ENCODE measurements around the gene SYMPK.
A peak's percentile ranks its signal among the peaks of the same experiment; 100 is the strongest.

SYMPK gene

GRCh38 chr19:45782162-45782691 is 80.7 kb downstream of the SYMPK start, which contains the start of gene DMPK:
Gene DMPK, minus strand, starts transcription at chr19:45782490. Its CDS starts 138 bp downstream, at chr19:45782352.
- peak in 12 of 56 donors; percentile 10 to 42 (median 26) for DNase-seq

DNA sequence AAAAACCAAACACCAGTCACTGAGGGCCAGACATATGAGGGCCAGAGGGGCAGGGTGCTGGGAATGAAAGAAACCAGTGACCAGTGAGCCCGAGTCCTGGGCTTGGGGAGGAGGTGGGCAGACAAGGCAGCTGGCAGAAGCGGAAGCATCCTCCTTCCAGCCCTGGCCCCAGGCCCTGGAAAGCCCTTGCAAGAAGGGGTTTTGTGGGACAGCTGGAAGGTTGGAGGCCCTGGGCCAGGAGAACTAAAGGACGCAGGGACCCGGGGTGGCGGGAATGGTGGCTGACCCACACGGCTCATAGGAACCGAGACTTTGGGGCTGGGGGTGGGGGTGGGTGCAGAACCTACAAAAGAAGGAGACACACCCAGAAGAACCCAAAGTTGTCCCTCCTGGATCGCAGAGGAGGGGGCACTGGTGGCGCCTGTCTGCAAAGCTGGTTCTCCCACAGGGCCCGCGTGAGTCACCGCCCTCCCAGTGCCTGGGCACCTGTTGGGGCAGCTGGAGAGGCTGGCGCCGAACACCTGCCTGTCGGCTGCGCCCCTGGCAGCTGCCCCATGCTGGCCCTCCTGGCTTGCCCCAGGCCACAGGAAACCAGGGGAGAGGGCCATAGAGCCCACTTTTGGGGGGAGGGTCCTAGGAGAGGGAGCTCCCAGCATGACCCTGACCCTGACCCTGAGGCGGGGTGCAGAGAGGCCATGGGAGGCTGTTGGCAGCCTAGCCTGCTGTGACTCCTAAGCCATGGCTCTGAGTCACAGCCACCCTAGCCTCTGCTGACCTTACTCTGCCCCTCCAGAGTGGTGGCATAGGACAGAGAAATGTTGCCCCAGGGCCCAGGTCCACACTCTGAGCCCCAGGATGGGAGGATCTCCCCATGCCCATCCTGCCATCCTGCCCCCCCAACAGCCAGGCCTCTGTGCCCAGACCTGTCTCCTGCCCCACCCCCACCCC is 81.5 kb downstream of the SYMPK start:
- peak in 2 of 56 donors; percentile 6 to 10 for DNase-seq

DNA sequence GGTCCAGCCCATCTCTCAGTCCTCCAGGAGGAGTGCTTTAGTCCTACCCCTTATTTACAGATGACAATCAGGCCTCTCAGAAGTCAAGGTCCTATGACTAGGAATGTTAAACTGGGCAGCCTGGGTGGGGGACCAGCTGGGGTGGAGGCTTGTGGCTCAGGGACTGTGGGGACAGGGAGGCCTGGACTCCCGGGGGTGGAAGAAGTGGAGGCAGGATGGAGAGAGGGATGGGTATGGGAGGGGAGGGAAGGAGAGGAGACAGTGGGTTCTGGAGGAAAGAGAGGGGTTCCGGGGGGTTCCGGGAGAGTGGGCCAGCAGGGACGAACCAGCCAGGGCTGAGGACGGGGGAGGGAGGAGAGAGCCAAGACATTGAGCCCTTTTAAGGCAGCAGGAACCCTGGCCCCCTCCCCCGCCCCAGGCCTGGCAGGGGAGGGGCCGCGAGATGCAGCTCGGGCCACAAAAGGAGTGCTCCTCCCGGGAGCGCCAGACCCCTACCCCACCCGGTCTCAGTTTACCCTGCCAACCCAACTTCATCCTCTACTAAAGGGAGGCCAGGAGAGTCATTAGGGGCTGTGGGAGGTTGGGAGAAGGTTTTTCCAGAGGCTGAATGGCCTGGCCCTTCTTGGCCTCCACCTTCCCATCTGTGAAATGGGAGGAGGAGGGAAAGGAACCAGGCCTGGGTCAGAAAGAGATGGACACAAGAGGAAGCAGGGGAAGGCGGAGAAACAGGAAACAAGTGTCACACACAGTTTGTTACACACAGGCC is 82.3 kb downstream of the SYMPK start:
- no peak for DNase-seq

DNA sequence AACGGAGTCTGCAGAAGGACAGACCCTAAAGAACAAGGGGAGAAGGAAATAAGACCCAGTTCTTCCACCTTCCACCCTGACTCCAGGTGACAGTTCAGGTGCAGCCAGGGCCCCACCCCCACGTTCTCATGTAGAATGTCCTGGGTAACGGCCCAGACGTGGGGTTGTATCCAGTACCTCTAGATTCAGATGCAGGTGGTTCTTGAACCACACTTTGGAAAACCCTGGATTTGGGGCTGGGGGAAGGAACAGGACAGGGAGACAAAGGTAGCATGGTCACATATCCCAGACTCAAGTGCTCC is 82.8 kb downstream of the SYMPK start:
- no peak for DNase-seq

GRCh38 chr19:45779231-45780145 is 83.5 kb downstream of the SYMPK start:
- peak in 1 of 56 donors; percentile 49 for DNase-seq

DNA sequence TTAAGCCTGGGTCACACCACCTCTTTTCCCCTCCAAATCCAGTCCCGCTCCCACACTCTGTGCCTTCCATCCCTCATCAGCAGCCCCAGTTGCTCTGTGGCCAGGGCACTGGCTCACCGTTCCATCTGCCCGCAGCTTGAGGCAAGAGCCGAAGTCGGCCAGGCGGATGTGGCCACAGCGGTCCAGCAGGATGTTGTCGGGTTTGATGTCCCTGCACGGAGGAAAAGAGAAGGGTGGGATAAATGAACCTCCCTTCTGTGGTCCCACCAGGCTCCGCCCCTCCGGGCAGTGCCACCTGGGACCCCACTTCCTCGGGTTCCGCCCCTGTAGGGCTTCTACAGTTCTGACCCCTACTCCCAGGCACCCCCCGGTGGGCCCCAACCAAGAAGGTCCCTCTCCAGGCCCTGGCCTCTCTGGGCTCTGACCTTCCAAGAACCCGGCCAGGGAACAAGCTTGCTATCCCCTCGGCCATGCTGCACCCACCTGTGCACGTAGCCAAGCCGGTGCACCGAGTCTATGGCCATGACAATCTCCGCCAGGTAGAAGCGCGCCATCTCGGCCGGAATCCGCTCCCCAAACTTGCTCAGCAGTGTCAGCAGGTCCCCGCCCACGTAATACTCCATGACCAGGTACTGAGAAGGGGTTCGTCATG is 84.8 kb downstream of the SYMPK start:
- no peak for DNase-seq

- DNase-seq: no peak
Measured at GRCh38 chr19:45777395-45777961, 85.5 kb downstream of the SYMPK start.

GRCh38 chr19:45774765-45775164 is 88.2 kb downstream of the SYMPK start:
- DNase-seq: no peak

DNA sequence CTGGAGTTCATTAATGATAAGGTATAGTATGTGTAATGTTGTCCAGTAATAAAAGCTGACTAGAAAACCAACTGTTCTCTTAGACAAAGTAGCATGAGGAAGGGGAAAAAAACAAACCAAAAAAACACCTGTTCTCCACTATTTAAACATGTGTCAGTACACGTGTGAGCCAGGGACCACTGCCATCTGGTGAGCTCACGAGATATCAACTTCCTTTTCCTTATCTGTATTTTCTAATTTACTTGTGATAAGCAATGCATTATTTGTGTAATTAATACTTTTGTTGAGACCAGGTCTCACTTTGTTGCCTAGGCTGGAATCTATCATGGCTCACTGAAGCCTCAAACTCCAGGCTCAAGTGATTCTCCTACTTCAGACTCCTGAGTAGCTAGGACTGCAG is 89.6 kb downstream of the SYMPK start:
- DNase-seq: no peak

GRCh38 chr19:45772912-45773311 is 90.0 kb downstream of the SYMPK start:
- DNase-seq: no peak

GRCh38 chr19:45772130-45772840 is 90.7 kb downstream of the SYMPK start:
- DNase-seq: no peak

GRCh38 chr19:45771311-45771933 is 91.5 kb downstream of the SYMPK start:
- no peak for DNase-seq

GRCh38 chr19:45770192-45771101 is 92.5 kb downstream of the SYMPK start:
- DNase-seq: peak; percentile 63 to 95 (median 86)

GRCh38 chr19:45769821-45770191 is 93.1 kb downstream of the SYMPK start:
- DNase-seq: peak in 21 of 56 donors; percentile 48 to 83 (median 66)

DNA sequence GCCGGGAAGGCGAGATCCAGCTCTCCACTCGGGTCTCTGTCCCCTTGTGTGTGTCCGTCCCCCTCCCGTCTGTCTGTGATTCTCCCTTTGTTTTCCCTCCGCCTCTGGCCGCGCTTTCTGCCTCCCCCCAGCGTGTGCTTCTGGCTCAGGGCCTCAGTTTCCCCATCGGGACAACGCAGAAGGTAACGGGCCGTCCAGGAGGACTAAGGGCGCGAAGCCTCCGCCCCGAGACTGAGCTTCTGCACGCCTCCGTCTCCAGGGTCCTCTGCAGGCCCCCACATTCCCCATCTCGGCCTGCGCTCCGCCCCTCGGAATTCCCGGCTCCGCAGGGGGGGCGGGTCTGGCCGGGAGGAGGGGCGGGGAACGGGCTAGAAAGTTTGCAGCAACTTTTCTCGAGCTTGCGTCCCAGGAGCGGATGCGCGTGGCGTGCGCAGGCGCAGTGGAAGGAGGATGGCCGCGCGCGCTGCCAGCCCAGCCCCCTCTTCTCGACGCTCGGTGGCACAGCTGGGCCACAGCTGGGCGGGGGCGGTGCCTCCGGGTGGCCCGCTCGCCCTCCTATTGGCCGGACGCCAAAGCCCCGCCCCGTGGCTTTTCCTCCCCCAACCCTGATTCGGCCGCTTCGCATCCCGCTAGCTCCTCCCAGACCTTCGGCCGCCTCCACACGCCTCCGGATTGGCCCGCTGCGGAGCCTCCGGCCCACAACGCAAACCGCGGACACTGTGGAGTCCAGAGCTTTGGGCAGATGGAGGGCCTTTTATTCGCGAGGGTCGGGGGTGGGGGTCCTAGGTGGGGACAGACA is 93.8 kb downstream of the SYMPK start, which contains the start of gene SIX5:
SIX5 (minus strand) TSS at position 269 of the 799 bp plus-strand sequence. CDS start 408 bp downstream, outside the sequence.
- peak; percentile 53 to 97 (median 88) for DNase-seq

DNA sequence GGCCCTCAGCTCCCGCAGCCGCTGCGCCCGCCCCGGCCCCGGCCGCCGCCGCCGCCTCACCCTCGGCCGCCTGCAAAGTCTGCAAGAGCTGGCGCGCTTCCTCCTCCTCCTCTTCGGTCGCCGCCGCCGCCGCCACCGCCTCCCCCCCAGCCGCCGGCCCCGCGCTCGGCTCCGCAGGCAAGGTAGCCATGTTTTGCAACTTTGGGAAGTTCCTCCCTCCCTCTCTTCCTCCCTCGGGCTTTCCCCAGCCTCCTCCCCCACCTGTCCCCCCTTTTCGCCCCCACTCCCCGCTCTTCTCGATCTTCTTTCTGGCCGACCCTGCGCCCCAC is 94.3 kb downstream of the SYMPK start:
- peak in 5 of 56 donors; percentile 34 to 49 (median 40) for DNase-seq

Measured in amygdala (tissue), 56 donors.